HepG2 (cell line): ENCODE data around the gene CAPZB.

Experiments used
- CTCF ChIP-seq: sonication (generic); formaldehyde crosslinking; IDR thresholded peaks from 2 replicates; pipeline ENCODE4 v1.5.0; 2020; ENCODE audit warnings: mild to moderate bottlenecking, missing genetic modification reagents, moderate library complexity
- IRF2 ChIP-seq: IDR thresholded peaks from 2 replicates; pipeline ENCODE4 v1.6.1; 2018; ENCODE audit warnings: missing genetic modification reagents, missing compliant biosample characterization
- MAFK ChIP-seq, 2 experiments: IDR thresholded peaks in 1 of 2; conservative IDR thresholded peaks in 1 of 2; 2 replicates each; pipeline ENCODE4 v1.6.1; 2011; ENCODE audit warnings: improper control_type of control experiment in 2 of 2, low read length in 2 of 2
- NFKB2 ChIP-seq: sonication (generic); formaldehyde crosslinking; IDR thresholded peaks from 2 replicates; pipeline ENCODE4 v1.4.0; 2020; ENCODE audit warnings: missing genetic modification reagents, borderline replicate concordance
- PHB2 ChIP-seq: fragments of 450-650 bp; IDR thresholded peaks from 2 replicates; pipeline ENCODE4 v1.6.1; 2018; ENCODE audit not compliant: partially characterized antibody
- PHF21A ChIP-seq: sonication (generic); formaldehyde crosslinking; IDR thresholded peaks from 2 replicates; pipeline ENCODE4 v1.5.0; 2020; ENCODE audit warnings: mild to moderate bottlenecking, missing genetic modification reagents
- POGZ ChIP-seq: sonication (generic); formaldehyde crosslinking; IDR thresholded peaks from 2 replicates; pipeline ENCODE4 v1.4.0; 2020; ENCODE audit warnings: mild to moderate bottlenecking, missing genetic modification reagents
- REST ChIP-seq, 2 experiments: IDR thresholded peaks; 2 replicates each; pipeline ENCODE4 v1.6.1; 2011 to 2012; ENCODE audit warnings: low read length in 2 of 2, borderline replicate concordance in 1 of 2, low read depth in 1 of 2, mild to moderate bottlenecking in 1 of 2, moderate library complexity in 1 of 2
- SOX13 ChIP-seq, 3 experiments: fragments of 450-650 bp in 1 of 3; sonication (generic) in 1 of 3; formaldehyde crosslinking in 1 of 3; IDR thresholded peaks in 2 of 3; conservative IDR thresholded peaks in 1 of 3; 2 replicates each; pipeline versions ENCODE4 v1.5.0 to v1.6.1; 2016 to 2020; ENCODE audit warnings: antibody characterized with exemption in 1 of 3, mild to moderate bottlenecking in 1 of 3, missing compliant biosample characterization in 1 of 3, missing genetic modification reagents in 1 of 3, moderate library complexity in 1 of 3
- TBL1XR1 ChIP-seq: fragments of 150-350 bp; IDR thresholded peaks from 2 replicates; pipeline ENCODE4 v1.6.1; 2014; ENCODE audit warnings: borderline replicate concordance, low read length; ENCODE audit not compliant: partially characterized antibody
- ZNF33B ChIP-seq: sonication (generic); formaldehyde crosslinking; IDR thresholded peaks from 2 replicates; pipeline ENCODE4 v1.5.1; 2020; ENCODE audit warnings: mild to moderate bottlenecking, missing genetic modification reagents
- ZNF713 ChIP-seq: sonication (generic); formaldehyde crosslinking; IDR thresholded peaks from 2 replicates; pipeline ENCODE4 v1.4.0; 2020; ENCODE audit warnings: mild to moderate bottlenecking, missing genetic modification reagents

- TF ChIP-seq TBL1XR1 = no peak
- TF ChIP-seq MAFK (conservative IDR thresholded peaks at IDR 0.05 in 1 of 2, IDR thresholded peaks at IDR 0.05 in 1 of 2; ENCODE audit: low read length in 2 of 2) = no peak
- no peak for TF ChIP-seq IRF2 (CRISPR knock-in tag)
- no peak for TF ChIP-seq REST (IDR thresholded peaks at IDR 0.05; ENCODE audit: borderline replicate concordance in 1 of 2, low read depth in 1 of 2, low read length in 2 of 2)
- no peak for TF ChIP-seq NFKB2 (CRISPR knock-in tag)
- no peak for TF ChIP-seq PHF21A (CRISPR knock-in tag)
- no peak for TF ChIP-seq ZNF33B (CRISPR knock-in tag)
- TF ChIP-seq ZNF713 (CRISPR knock-in tag) = no peak
- no peak for TF ChIP-seq CTCF (CRISPR knock-in tag)
- TF ChIP-seq PHB2 = no peak
- no peak for TF ChIP-seq POGZ (CRISPR knock-in tag)
- no peak for TF ChIP-seq SOX13 (IDR thresholded peaks at IDR 0.05)
- no peak for TF ChIP-seq SOX13 (CRISPR knock-in tag; conservative IDR thresholded peaks at IDR 0.05 in 1 of 2, IDR thresholded peaks at IDR 0.05 in 1 of 2)
Observed at GRCh38 chr1:19327301-19327700, 158.0 kb downstream of the CAPZB start.
